Immature natural killer cell (primary cell): ENCODE results near the gene POLR3B. TPM values are rescaled to one million over a fixed set of nuclear protein-coding genes. Genes with fewer than 3 reads are reported as not detected.
"Not testable (repeated sequence)": the region's sequence is repeated elsewhere in the genome, so short reads cannot be mapped to it uniquely, and the experiment has no call there.

Experiments
- DNase-seq, 3 donors: peaks; one replicate each; pipeline ENCODE4 v3.0.0; 2022; ENCODE audit warnings: mixed read lengths in 1 of 3
- H3K27ac Mint-ChIP-seq, 6 donors: one replicate each; pipeline ENCODE4 v1.8.0; 2020; ENCODE audit warnings: mixed read lengths in 6 of 6, mild to moderate bottlenecking in 5 of 6, inconsistent platforms in 4 of 6, moderate library complexity in 3 of 6
- H3K27me3 Mint-ChIP-seq, 3 donors: one replicate each; pipeline ENCODE4 v1.8.0; 2020 to 2021; ENCODE audit warnings: low read depth in 3 of 3, mild to moderate bottlenecking in 3 of 3, mixed read lengths in 3 of 3, moderate library complexity in 3 of 3, inconsistent platforms in 1 of 3
- H3K36me3 Mint-ChIP-seq, 3 donors: one replicate each; pipeline ENCODE4 v1.8.0; 2020; ENCODE audit warnings: mixed read lengths in 3 of 3, inconsistent platforms in 2 of 3, mild to moderate bottlenecking in 2 of 3
- H3K4me1 Mint-ChIP-seq, 2 donors: one replicate each; pipeline ENCODE4 v1.8.0; 2020; ENCODE audit warnings: inconsistent platforms in 2 of 2, mild to moderate bottlenecking in 2 of 2, mixed read lengths in 2 of 2, moderate library complexity in 1 of 2
- H3K4me3 Mint-ChIP-seq, 5 donors: one replicate each; pipeline ENCODE4 v1.8.0; 2020; ENCODE audit warnings: mild to moderate bottlenecking in 5 of 5, mixed read lengths in 5 of 5, inconsistent platforms in 3 of 5, moderate library complexity in 3 of 5
- H3K9me3 Mint-ChIP-seq, 6 donors: one replicate each; pipeline ENCODE4 v1.8.0; 2020; ENCODE audit warnings: mild to moderate bottlenecking in 6 of 6, mixed read lengths in 6 of 6, inconsistent platforms in 4 of 6, moderate library complexity in 3 of 6
- polyA plus RNA-seq, 3 donors: library from polyadenylated mRNA; unstranded; fragments of 300-500 nt; fragmentation: Illumina TruSeq; gene quantifications; one replicate each; pipeline ENCODE4 v1.2.3, GENCODE V29; 2021

The POLR3B gene
- polyA plus RNA-seq, 3 donors from 2014 or later, result 4.0 to 6.4 TPM; not detected in 1

DNA sequence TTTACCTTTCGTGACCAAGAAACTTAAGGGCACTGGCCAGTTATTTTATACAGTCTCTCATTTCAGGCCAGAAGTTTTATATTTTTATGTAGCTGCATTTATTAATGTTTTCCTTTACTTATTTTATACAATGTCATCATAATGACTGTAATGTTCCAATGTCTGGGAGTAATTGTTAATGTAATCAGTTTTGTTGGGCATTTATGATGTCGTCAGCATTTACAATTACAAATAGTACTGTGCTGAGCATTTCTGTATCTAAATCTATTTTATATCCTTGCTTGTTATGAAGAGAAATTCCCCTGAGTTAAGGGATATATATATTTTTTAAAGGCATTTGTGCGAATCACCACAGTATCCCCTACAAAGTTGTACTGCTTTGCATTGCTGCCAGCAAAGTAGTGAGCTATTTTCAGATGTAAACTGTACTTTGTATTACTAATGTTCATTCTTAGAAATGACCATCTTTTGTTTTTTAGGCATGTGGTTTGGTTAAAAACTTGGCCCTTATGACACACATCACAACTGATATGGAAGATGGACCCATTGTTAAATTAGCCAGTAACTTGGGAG, 74.4 kb downstream of the POLR3B start:
- DNase-seq, result no peak
- H3K4me3 Mint-ChIP-seq, result no peak overlapping the region
- no peaks in the 10 kb centered on the region for H3K9me3 Mint-ChIP-seq
- H3K36me3 Mint-ChIP-seq, result peaks cover 31 to 52% (median 33%) of the 10 kb centered on the region in 3 donors
- no peaks in the 10 kb centered on the region for H3K27me3 Mint-ChIP-seq
- H3K4me1 Mint-ChIP-seq, result no peaks in the 10 kb centered on the region
- no peak overlapping the region for H3K27ac Mint-ChIP-seq

- H3K27ac Mint-ChIP-seq, result no peak overlapping the region
Observed at GRCh38 chr12:106433055-106433454, 75.5 kb downstream of the POLR3B start.

GRCh38 chr12:106434526-106434925, 77.0 kb downstream of the POLR3B start:
- H3K9me3 Mint-ChIP-seq, result no peaks in the 10 kb centered on the region
- no peaks in the 10 kb centered on the region for H3K4me1 Mint-ChIP-seq
- H3K36me3 Mint-ChIP-seq, result peaks cover 32 to 55% (median 42%) of the 10 kb centered on the region in 3 donors
- DNase-seq, result no peak
- H3K4me3 Mint-ChIP-seq, result no peak overlapping the region
- H3K27me3 Mint-ChIP-seq, result no peaks in the 10 kb centered on the region
- no peak overlapping the region for H3K27ac Mint-ChIP-seq

More at GRCh38 chr12:106433055-106433454, 75.5 kb downstream of the POLR3B start:
- Mint-ChIP-seq H3K27me3 (no peaks in the 10 kb centered on the region), H3K4me3 (no peak overlapping the region), H3K4me1 (no peaks in the 10 kb centered on the region), H3K9me3 (no peaks in the 10 kb centered on the region), H3K36me3 (peaks cover 38 to 60% (median 41%) of the 10 kb centered on the region in 3 donors)
- DNase-seq, result no peak

DNA sequence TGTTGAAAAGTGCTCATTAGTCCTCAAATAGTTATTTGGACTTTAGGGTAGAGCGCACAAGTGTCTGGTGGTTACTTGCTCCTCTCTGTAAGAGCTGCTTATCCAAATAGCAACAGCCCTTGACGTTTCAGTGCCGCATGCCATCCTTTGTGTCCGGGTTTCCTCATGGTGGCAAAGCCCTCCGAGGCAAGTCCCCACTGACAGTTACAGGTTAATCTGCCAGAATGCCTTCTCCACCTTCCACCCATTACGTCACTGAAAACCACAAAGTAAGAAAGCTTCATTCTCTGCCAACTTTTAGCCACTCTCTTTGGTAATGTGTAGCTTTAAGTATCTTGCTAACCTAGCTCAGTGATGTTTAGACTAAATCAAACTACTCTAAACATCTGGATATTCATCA, 78.6 kb downstream of the POLR3B start:
- Mint-ChIP-seq H3K4me3 (no peak overlapping the region), H3K36me3 (peaks cover 40 to 54% (median 41%) of the 10 kb centered on the region in 3 donors), H3K9me3 (no peaks in the 10 kb centered on the region), H3K27ac (no peak overlapping the region), H3K27me3 (no peaks in the 10 kb centered on the region), H3K4me1 (no peaks in the 10 kb centered on the region)
- no peak for DNase-seq

- Mint-ChIP-seq H3K9me3 (no peaks in the 10 kb centered on the region), H3K36me3 (peaks cover 17 to 29% (median 20%) of the 10 kb centered on the region in 3 donors), H3K27me3 (no peaks in the 10 kb centered on the region), H3K4me1 (no peaks in the 10 kb centered on the region), H3K4me3 (no peak overlapping the region), H3K27ac (no peak overlapping the region)
- no peak for DNase-seq
Observed at GRCh38 chr12:106442575-106442974, 85.0 kb downstream of the POLR3B start.

DNA sequence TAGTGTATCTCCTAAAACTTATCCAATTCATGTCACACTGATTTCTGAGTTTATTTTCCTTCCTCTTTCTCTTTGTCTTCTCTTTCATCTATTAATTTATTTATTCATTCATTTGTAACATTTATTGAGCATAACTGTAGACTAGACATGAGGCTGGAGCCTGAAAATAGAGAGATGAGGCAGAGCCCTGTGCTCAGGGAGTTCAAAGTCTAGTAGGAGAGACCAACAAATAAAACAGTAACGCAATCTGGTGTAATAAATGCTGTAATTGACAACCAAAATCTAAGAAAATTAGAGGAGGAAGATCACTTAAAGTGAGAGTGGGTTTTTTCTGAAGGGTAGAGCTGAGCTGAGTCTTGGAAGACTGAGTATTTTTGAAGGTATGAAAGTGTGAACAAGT, 87.5 kb downstream of the POLR3B start:
- H3K27me3 Mint-ChIP-seq, result no peaks in the 10 kb centered on the region
- DNase-seq, result no peak
- H3K4me1 Mint-ChIP-seq, result no peaks in the 10 kb centered on the region
- no peaks in the 10 kb centered on the region for H3K9me3 Mint-ChIP-seq
- no peak overlapping the region for H3K4me3 Mint-ChIP-seq
- H3K27ac Mint-ChIP-seq, result no peak overlapping the region
- peaks cover 10 to 28% (median 24%) of the 10 kb centered on the region in 3 donors for H3K36me3 Mint-ChIP-seq

DNA sequence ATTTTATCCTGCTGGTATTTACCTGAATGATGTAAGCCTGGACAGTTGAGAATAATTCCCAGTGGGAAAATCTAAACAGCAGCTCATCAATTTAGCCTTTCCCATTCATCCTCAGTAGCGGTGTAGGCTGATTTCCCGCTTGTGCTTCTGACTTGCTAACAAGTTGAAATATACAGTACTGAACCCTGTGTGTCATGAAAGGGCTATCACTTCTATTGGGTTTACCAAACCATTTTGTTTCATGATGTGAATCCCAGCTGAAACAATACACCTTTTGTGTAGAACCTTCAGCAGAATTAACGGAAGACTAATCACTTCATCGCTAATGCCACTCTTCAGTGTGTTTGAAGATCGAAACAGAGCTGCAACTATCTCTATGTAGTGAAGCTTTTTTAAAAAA, 88.4 kb downstream of the POLR3B start:
- Mint-ChIP-seq H3K36me3 (peaks cover 4 to 19% (median 15%) of the 10 kb centered on the region in 3 donors), H3K9me3 (no peaks in the 10 kb centered on the region)
- no peak for DNase-seq

GRCh38 chr12:106446419-106447092, 89.0 kb downstream of the POLR3B start:
- H3K36me3 Mint-ChIP-seq, result peaks cover 4 to 18% (median 12%) of the 10 kb centered on the region in 3 donors

More for the DNA sequence above, 88.4 kb downstream of the POLR3B start:
- H3K27me3 Mint-ChIP-seq, result no peaks in the 10 kb centered on the region
- H3K4me1 Mint-ChIP-seq, result no peaks in the 10 kb centered on the region
- no peak overlapping the region for H3K4me3 Mint-ChIP-seq
- no peak overlapping the region for H3K27ac Mint-ChIP-seq

DNA sequence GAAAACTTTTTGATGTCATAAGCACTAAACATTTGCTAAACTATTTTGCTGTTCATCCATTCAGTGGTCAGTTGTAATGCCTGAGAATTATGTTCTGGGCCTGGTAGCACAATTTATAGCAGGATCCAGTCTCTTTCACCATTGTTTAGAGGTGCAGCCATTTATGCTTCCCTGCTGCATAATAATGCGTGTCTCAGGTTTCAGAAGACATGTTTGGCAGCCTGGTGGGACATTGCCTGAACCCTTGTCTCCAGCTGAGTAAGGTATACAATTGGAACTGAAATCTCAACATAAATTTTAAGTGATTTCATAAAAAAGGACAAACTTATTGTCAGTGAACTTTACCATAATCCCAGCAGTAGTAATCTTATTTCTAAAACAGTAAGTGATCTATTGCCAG, 94.8 kb downstream of the POLR3B start:
- H3K4me3 Mint-ChIP-seq, result no peak overlapping the region
- DNase-seq, result no peak
- H3K9me3 Mint-ChIP-seq, result no peaks in the 10 kb centered on the region
- no peaks in the 10 kb centered on the region for H3K27me3 Mint-ChIP-seq
- peaks cover 0 to 11% of the 10 kb centered on the region in 2 donors for H3K4me1 Mint-ChIP-seq
- peaks cover 27 to 38% (median 36%) of the 10 kb centered on the region in 3 donors for H3K36me3 Mint-ChIP-seq
- H3K27ac Mint-ChIP-seq, result no peak overlapping the region

More at GRCh38 chr12:106446419-106447092, 89.0 kb downstream of the POLR3B start:
- Mint-ChIP-seq H3K4me3 (no peak overlapping the region), H3K27me3 (no peaks in the 10 kb centered on the region), H3K27ac (no peak overlapping the region), H3K9me3 (no peaks in the 10 kb centered on the region), H3K4me1 (no peaks in the 10 kb centered on the region)
- DNase-seq, result no peak

DNA sequence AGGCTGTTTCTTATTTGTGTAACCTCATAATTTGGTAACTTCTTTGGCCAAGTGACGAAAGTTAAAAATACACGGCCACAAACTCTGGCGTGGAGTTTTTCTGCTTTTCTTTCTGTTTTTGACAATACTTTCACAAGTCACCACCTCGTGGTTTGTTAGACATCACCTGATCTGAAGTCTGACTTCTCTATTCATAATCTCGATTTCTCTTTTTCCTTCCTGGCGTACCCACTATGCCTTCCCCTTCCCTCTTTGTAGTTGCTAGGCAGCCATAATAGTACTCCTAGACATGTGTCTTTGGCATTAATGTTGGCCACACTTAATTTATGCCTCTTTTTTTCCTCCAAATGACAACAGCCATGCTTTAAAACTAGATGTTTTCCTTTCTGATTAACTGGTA, 97.6 kb downstream of the POLR3B start:
- no peak overlapping the region for H3K4me3 Mint-ChIP-seq
- no peak overlapping the region for H3K27ac Mint-ChIP-seq
- H3K36me3 Mint-ChIP-seq, result peaks cover 40 to 49% (median 44%) of the 10 kb centered on the region in 3 donors
- no peak for DNase-seq
- no peaks in the 10 kb centered on the region for H3K9me3 Mint-ChIP-seq
- peaks cover 6 to 24% of the 10 kb centered on the region in 2 donors for H3K4me1 Mint-ChIP-seq
- H3K27me3 Mint-ChIP-seq, result no peaks in the 10 kb centered on the region

GRCh38 chr12:106459124-106459523, 101.6 kb downstream of the POLR3B start:
- Mint-ChIP-seq H3K36me3 (peaks cover 49 to 72% (median 62%) of the 10 kb centered on the region in 3 donors), H3K27ac (no peak overlapping the region), H3K27me3 (peaks cover 0 to 5% (median 3%) of the 10 kb centered on the region in 3 donors)

GRCh38 chr12:106459534-106459933, 102.0 kb downstream of the POLR3B start:
- DNase-seq, result no peak
- Mint-ChIP-seq H3K4me3 (no peak overlapping the region), H3K9me3 (no peaks in the 10 kb centered on the region), H3K36me3 (peaks cover 49 to 72% (median 61%) of the 10 kb centered on the region in 3 donors), H3K27ac (no peak overlapping the region), H3K27me3 (peaks cover 0 to 5% (median 3%) of the 10 kb centered on the region in 3 donors), H3K4me1 (peaks cover 24 to 51% of the 10 kb centered on the region in 2 donors)

More at GRCh38 chr12:106459124-106459523, 101.6 kb downstream of the POLR3B start:
- Mint-ChIP-seq H3K4me3 (no peak overlapping the region), H3K4me1 (peaks cover 24 to 49% of the 10 kb centered on the region in 2 donors), H3K9me3 (no peaks in the 10 kb centered on the region)
- no peak for DNase-seq

- Mint-ChIP-seq H3K27ac (no peak overlapping the region), H3K36me3 (peaks cover 33 to 61% (median 51%) of the 10 kb centered on the region in 3 donors), H3K27me3 (peaks cover 0 to 5% (median 3%) of the 10 kb centered on the region in 3 donors)
Observed at GRCh38 chr12:106461730-106462129, 104.2 kb downstream of the POLR3B start.

DNA sequence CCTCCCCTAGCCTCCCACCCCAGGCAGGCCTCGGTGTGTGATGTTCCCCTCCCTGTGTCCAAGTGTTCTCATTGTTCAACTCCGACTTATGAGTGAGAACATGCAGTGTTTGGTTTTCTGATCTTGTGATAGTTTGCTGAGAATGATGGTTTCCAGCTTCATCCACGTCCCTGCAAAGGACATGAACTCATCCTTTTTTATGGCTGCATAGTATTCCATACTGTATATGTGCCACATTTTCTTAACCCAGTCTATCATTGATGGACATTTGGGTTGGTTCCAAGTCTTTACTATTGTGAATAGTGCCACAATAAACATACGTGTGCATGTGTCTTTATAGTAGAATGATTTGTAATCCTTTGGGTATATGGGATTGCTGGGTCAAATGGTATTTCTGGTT, 108.1 kb downstream of the POLR3B start:
- not testable (repeated sequence) for DNase-seq, H3K4me3 Mint-ChIP-seq, H3K27me3 Mint-ChIP-seq, H3K27ac Mint-ChIP-seq
- Mint-ChIP-seq H3K36me3 (peaks cover 19 to 69% (median 59%) of the 10 kb centered on the region in 3 donors), H3K4me1 (peaks cover 18 to 28% of the 10 kb centered on the region in 2 donors), H3K9me3 (peaks cover 0 to 13% (median 0%) of the 10 kb centered on the region in 6 donors)

More at GRCh38 chr12:106461730-106462129, 104.2 kb downstream of the POLR3B start:
- Mint-ChIP-seq H3K9me3 (peaks cover 0 to 9% (median 0%) of the 10 kb centered on the region in 6 donors), H3K4me1 (peaks cover 24 to 42% of the 10 kb centered on the region in 2 donors), H3K4me3 (peak overlapping the region in 1 of 5 donors; percentile 24)
- DNase-seq, result no peak
